Keratinocyte (primary cell): ENCODE data around the gene CNR2. TPM values are rescaled to one million over a fixed set of nuclear protein-coding genes. Genes with fewer than 3 reads are reported as not detected.
"Not testable (repeated sequence)": the region's sequence is repeated elsewhere in the genome, so short reads cannot be mapped to it uniquely, and the experiment has no call there.

Source experiments
- DNase-seq: peaks from one replicate; pipeline ENCODE4 v3.0.0-alpha.2; 2011; ENCODE audit warnings: low read depth, missing footprints, low spot score
- FAIRE-seq: peaks from 2 replicates; lab custom pipeline; 2011; peaks lifted over from hg19 to GRCh38; lab: Jason Lieb, UNC
- H2AFZ ChIP-seq: 2 replicates; pipeline ENCODE4 v1.6.0; 2012; ENCODE audit warnings: low read length, control low read depth, inconsistent platforms; ENCODE audit not compliant: control insufficient read depth
- H3K27ac ChIP-seq: 2 replicates; pipeline ENCODE4 v1.5.1; 2011; ENCODE audit warnings: low read length; ENCODE audit not compliant: control insufficient read depth, insufficient read depth
- H3K27me3 ChIP-seq: 3 replicates; pipeline ENCODE4 v1.6.0; 2011; ENCODE audit warnings: low read length; ENCODE audit not compliant: control insufficient read depth, insufficient read depth; ENCODE audit errors: extremely low read depth
- H3K36me3 ChIP-seq, 2 experiments: 2 replicates in 1 of 2; 3 replicates in 1 of 2; pipeline ENCODE4 v1.5.1; 2011; ENCODE audit warnings: low read length in 2 of 2, mild to moderate bottlenecking in 1 of 2; ENCODE audit not compliant: control insufficient read depth in 2 of 2, insufficient read depth in 2 of 2; ENCODE audit errors: extremely low read depth in 1 of 2
- H3K4me1 ChIP-seq: 3 replicates; pipeline ENCODE4 v1.5.1; 2011; ENCODE audit warnings: low read length; ENCODE audit not compliant: control insufficient read depth, insufficient read depth; ENCODE audit errors: extremely low read depth
- H3K4me2 ChIP-seq: 3 replicates; pipeline ENCODE4 v1.6.0; 2011; ENCODE audit warnings: low read depth, low read length; ENCODE audit not compliant: control insufficient read depth, insufficient read depth; ENCODE audit errors: extremely low read depth
- H3K4me3 ChIP-seq, 3 experiments: fragments of 200-600 bp in 1 of 3; sonication (generic) in 1 of 3; 2 replicates in 2 of 3; 3 replicates in 1 of 3; pipeline ENCODE4 v1.5.1; 2011 to 2016; ENCODE audit warnings: low read length in 3 of 3, mild to moderate bottlenecking in 3 of 3, control low read depth in 2 of 3, inconsistent platforms in 1 of 3, low read depth in 1 of 3, mixed read lengths in 1 of 3, mixed run types in 1 of 3, moderate library complexity in 1 of 3; ENCODE audit not compliant: control insufficient read depth in 2 of 3, insufficient read depth in 2 of 3; ENCODE audit errors: extremely low read depth in 1 of 3
- H3K79me2 ChIP-seq: 2 replicates; pipeline ENCODE4 v1.6.0; 2012; ENCODE audit warnings: low read length; ENCODE audit not compliant: control insufficient read depth, insufficient read depth
- H3K9ac ChIP-seq: 3 replicates; pipeline ENCODE4 v1.6.0; 2011; ENCODE audit warnings: low read length; ENCODE audit not compliant: control insufficient read depth, insufficient read depth; ENCODE audit errors: extremely low read depth
- H3K9me1 ChIP-seq: 3 replicates; pipeline ENCODE4 v1.6.0; 2011; ENCODE audit warnings: low read length; ENCODE audit not compliant: control insufficient read depth, insufficient read depth; ENCODE audit errors: extremely low read depth
- H3K9me3 ChIP-seq: 2 replicates; pipeline ENCODE4 v1.5.1; 2012; ENCODE audit warnings: low read depth, low read length; ENCODE audit not compliant: control insufficient read depth
- H4K20me1 ChIP-seq: 3 replicates; pipeline ENCODE4 v1.6.0; 2011; ENCODE audit warnings: low read length; ENCODE audit not compliant: control insufficient read depth, insufficient read depth; ENCODE audit errors: extremely low read depth
- EZH2 ChIP-seq: IDR thresholded peaks from one replicate; pipeline ENCODE4 v1.6.1; 2012; ENCODE audit warnings: inconsistent platforms, mild to moderate bottlenecking, low read length, moderate library complexity
- dilution Hi-C: fragments of 300-500 bp; cut with MboI; formaldehyde crosslinking; loops from one replicate; pipeline ENCODE4 v1.7.0; 2020; ENCODE audit warnings: low sequenced_read_pairs; ENCODE audit not compliant: extremely low pct_ligation_motif_present
- polyA plus RNA-seq, 5 experiments: library from polyadenylated mRNA; depleted of rRNA in 3 of 5; stranded (reverse) in 3 of 5; stranded (forward) in 1 of 5; unstranded in 1 of 5; fragments of >200 nt; gene quantifications; 1 replicate in 1 of 5; 2 replicates in 3 of 5; 3 replicates in 1 of 5; pipeline versions ENCODE4 v1.2.1 to v1.2.3, GENCODE V29; 2011 to 2012; ENCODE audit warnings: missing spikeins in 2 of 5, low read depth in 1 of 5, low replicate concordance in 1 of 5
- TF ChIP-seq, protein P1 (sequence below), 3 experiments: IDR thresholded peaks in 1 of 3; conservative IDR thresholded peaks in 1 of 3; optimal IDR thresholded peaks in 1 of 3; 2 replicates in 2 of 3; 3 replicates in 1 of 3; pipeline versions ENCODE3 to v1.5.1; 2011; ENCODE audit warnings: low read length in 3 of 3, mild to moderate bottlenecking in 3 of 3, moderate library complexity in 2 of 3, control low read depth in 1 of 3, inconsistent platforms in 1 of 3; ENCODE audit not compliant: insufficient read depth in 2 of 3; ENCODE audit errors: extremely low read depth in 1 of 3

CNR2 gene
- polyA plus RNA-seq, 1 donor (not counting 4 experiments of a cell fraction or from before 2014, with no cell fraction given): not detected

DNA sequence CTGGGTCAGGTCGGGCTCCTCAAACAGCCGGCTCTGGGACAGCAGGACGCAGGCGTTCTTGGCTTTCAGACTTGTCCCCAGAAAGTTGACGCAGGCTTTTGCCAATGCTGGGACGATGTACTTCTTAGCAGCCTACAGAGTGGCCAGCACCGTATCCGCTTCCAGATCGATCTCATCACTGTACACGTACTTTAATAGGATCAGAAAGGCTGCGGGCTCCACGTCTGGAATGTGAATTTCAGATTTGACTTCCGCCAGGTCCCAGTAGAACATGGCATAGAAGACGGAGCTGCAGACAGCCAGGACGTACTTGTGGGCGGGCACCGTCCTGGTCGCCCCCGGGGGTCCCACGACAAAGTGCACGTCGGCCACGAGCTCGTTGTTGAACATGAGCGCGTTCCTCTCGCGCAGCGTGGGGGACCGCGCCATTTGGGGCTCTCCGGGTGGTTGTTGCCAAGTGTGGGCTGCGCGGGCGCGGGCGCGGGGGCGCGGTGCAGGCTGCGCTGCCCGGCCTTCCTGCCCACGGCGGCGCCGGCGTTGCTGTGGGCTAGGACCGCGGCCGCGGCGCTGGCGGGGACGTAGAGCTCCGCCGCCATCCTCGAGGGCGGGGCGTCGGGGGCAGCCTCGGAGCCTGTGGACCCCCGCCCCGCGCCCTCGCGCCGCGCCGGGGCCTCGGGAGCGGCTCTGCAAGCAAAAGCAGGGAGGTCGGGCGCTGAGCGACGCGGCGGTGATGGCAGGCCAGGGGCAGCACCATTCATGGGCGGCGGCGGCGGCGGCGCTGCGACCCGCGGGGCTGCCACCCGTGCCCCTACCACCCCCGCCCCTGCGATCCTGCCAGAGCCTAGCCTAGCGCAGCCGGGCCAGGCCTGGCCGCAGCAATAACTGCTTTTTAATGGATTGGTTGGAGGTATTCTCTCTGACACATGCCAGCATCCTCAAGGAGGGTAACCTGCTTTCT is 10.6 kb downstream of the CNR2 start:
- Histone ChIP-seq H3K27me3 (peaks cover 44% of the 10 kb centered on the region), H3K4me2 (peak overlapping the region; percentile 27), H3K9ac (no peak overlapping the region), H3K4me1 (peaks cover 7% of the 10 kb centered on the region), H3K9me1 (no peaks in the 10 kb centered on the region), H4K20me1 (no peaks in the 10 kb centered on the region), H3K36me3 (no peaks in the 10 kb centered on the region), H3K79me2 (no peaks in the 10 kb centered on the region), H3K27ac (no peak overlapping the region), H3K9me3 (no peaks in the 10 kb centered on the region), H3K4me3 (no peak overlapping the region), H2AFZ (no peak overlapping the region)
- FAIRE-seq (no peak), DNase-seq (no peak)
- dilution Hi-C loops: no loop called here
- TF ChIP-seq, protein P1, sequence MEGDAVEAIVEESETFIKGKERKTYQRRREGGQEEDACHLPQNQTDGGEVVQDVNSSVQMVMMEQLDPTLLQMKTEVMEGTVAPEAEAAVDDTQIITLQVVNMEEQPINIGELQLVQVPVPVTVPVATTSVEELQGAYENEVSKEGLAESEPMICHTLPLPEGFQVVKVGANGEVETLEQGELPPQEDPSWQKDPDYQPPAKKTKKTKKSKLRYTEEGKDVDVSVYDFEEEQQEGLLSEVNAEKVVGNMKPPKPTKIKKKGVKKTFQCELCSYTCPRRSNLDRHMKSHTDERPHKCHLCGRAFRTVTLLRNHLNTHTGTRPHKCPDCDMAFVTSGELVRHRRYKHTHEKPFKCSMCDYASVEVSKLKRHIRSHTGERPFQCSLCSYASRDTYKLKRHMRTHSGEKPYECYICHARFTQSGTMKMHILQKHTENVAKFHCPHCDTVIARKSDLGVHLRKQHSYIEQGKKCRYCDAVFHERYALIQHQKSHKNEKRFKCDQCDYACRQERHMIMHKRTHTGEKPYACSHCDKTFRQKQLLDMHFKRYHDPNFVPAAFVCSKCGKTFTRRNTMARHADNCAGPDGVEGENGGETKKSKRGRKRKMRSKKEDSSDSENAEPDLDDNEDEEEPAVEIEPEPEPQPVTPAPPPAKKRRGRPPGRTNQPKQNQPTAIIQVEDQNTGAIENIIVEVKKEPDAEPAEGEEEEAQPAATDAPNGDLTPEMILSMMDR (optimal IDR thresholded peaks at IDR 0.05 in 1 of 3, IDR thresholded peaks at IDR 0.05 in 1 of 3, conservative IDR thresholded peaks at IDR 0.05 in 1 of 3; ENCODE audit: extremely low read depth in 1 of 3, insufficient read depth in 2 of 3, low read length in 3 of 3): no peak
- no peak for TF ChIP-seq EZH2

DNA sequence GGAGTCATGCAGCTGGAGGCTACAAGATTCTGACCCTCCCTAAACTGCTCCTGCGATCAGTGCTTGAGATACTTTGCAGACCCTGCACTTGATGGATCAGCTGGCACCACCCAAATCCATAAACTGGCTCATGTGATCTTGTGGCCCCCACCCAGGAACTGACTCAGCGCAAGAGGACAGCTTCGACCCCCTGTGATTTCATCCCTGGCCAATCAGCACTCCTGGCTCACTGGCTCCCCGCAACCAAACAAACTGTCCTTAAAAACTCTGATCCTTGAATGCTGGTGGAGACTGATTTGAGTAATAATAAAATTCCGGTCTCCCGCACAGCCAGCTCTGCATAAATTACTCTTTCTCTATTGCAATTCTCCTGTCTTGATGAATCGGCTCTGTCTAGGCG is 13.1 kb downstream of the CNR2 start:
- H3K79me2 ChIP-seq, DNase-seq, H3K9ac ChIP-seq, H4K20me1 ChIP-seq, H3K36me3 ChIP-seq, H3K9me3 ChIP-seq, dilution Hi-C loops, H2AFZ ChIP-seq, FAIRE-seq, H3K4me2 ChIP-seq, H3K27ac ChIP-seq, H3K4me3 ChIP-seq, H3K4me1 ChIP-seq, H3K9me1 ChIP-seq: not testable (repeated sequence)
- H3K27me3 ChIP-seq: peaks cover 53% of the 10 kb centered on the region
